ENCODE data around the gene PCDHA9. TPM values are rescaled to one million over a fixed set of nuclear protein-coding genes. Genes with fewer than 3 reads are reported as not detected.
"Not testable (repeated sequence)": the region's sequence is repeated elsewhere in the genome, so short reads cannot be mapped to it uniquely, and the experiment has no call there.

PCDHA9 gene
- polyA plus RNA-seq, 2 donors, result 0.02 TPM; not detected in 1

- WGBS, 2 donors, result 25 to 29% methylated on average over 23 to 28 of the region's 38 CpGs
- H3K4me3 ChIP-seq (ENCODE audit: low read depth in 1 of 2, low read length in 2 of 2); H3K36me3 ChIP-seq (ENCODE audit: control insufficient read depth in 2 of 2, insufficient read depth in 2 of 2, low read length in 1 of 2); H3K27me3 ChIP-seq (ENCODE audit: control insufficient read depth in 1 of 2, insufficient read depth in 2 of 2, low read length in 2 of 2); H3K27ac ChIP-seq (ENCODE audit: low read depth in 2 of 2, low read length in 1 of 2); H3K4me1 ChIP-seq (ENCODE audit: control insufficient read depth in 2 of 2, insufficient read depth in 2 of 2, low read length in 1 of 2): not testable (repeated sequence)
- H3K9me3 ChIP-seq (ENCODE audit: control insufficient read depth in 2 of 2, insufficient read depth in 1 of 2, low read depth in 1 of 2, low read length in 1 of 2), result peaks cover 21 to 25% of the 10 kb centered on the region in 2 donors
Measured at GRCh38 chr5:140834439-140835008, 13.7 kb upstream of the PCDHA9 start.

GRCh38 chr5:140835622-140836510, 12.3 kb upstream of the PCDHA9 start:
- no peaks in the 10 kb centered on the region for H3K27me3 ChIP-seq (ENCODE audit: control insufficient read depth in 1 of 2, insufficient read depth in 2 of 2, low read length in 2 of 2)
- WGBS, 2 donors, result 48 to 51% methylated on average over 97 to 103 of the region's 103 CpGs
- H3K9me3 ChIP-seq (ENCODE audit: control insufficient read depth in 2 of 2, insufficient read depth in 1 of 2, low read depth in 1 of 2, low read length in 1 of 2), result peaks cover 15 to 18% of the 10 kb centered on the region in 2 donors
- no peaks in the 10 kb centered on the region for H3K4me1 ChIP-seq (ENCODE audit: control insufficient read depth in 2 of 2, insufficient read depth in 2 of 2, low read length in 1 of 2)
- no peak overlapping the region for H3K4me3 ChIP-seq (ENCODE audit: low read depth in 1 of 2, low read length in 2 of 2)
- H3K27ac ChIP-seq (ENCODE audit: low read depth in 2 of 2, low read length in 1 of 2), result no peak overlapping the region
- no peaks in the 10 kb centered on the region for H3K36me3 ChIP-seq (ENCODE audit: control insufficient read depth in 2 of 2, insufficient read depth in 2 of 2, low read length in 1 of 2)

DNA sequence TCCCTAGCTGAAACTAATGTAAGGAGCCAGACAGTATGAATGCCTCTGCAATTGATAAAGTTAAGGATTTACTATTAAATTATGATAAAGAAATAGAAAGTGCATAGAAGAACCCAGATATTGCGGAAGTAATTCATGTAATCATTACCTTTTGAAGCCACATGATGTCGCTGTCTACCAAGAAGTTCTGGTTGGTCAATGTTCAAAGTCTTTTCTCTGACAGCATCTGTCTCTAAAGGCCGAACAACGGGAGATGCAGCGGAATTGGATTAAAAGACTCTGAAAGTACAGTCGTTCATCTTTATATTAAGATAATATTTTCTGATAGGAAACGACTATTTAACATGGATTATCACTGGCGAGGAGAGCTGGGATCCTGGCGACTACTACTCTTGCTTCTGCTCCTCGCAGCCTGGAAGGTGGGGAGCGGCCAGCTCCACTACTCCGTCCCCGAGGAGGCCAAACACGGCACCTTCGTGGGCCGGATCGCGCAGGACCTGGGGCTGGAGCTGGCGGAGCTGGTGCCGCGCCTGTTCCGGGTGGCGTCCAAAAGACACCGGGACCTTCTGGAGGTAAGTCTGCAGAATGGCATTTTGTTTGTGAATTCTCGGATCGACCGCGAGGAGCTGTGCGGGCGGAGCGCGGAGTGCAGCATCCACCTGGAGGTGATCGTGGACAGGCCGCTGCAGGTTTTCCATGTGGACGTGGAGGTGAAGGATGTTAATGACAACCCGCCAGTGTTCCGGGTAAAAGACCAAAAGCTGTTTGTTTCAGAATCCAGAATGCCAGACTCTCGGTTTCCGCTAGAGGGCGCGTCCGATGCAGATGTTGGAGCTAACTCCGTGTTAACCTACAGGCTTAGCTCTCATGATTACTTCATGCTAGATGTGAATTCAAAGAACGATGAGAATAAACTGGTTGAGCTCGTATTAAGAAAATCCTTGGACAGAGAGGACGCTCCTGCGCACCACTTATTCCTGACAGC, 6.9 kb upstream of the PCDHA9 start, which contains the start of gene PCDHA8:
Gene PCDHA8 (plus strand): TSS at position 210 of the 985 bp plus-strand sequence. CDS start 135 bp downstream, at position 345.
- Histone ChIP-seq H3K36me3 (ENCODE audit: control insufficient read depth in 2 of 2, insufficient read depth in 2 of 2, low read length in 1 of 2) (no peaks in the 10 kb centered on the region), H3K27me3 (ENCODE audit: control insufficient read depth in 1 of 2, insufficient read depth in 2 of 2, low read length in 2 of 2) (no peaks in the 10 kb centered on the region), H3K4me3 (ENCODE audit: low read depth in 1 of 2, low read length in 2 of 2) (no peak within 1 kb of the TSS), H3K4me1 (ENCODE audit: control insufficient read depth in 2 of 2, insufficient read depth in 2 of 2, low read length in 1 of 2) (no peaks in the 10 kb centered on the region), H3K27ac (ENCODE audit: low read depth in 2 of 2, low read length in 1 of 2) (no peak within 1 kb of the TSS), H3K9me3 (ENCODE audit: control insufficient read depth in 2 of 2, insufficient read depth in 1 of 2, low read depth in 1 of 2, low read length in 1 of 2) (peaks cover 2 to 24% of the 10 kb centered on the region in 2 donors)
- WGBS, 2 donors, result 25 to 32% methylated on average over 41 to 47 of the region's 47 CpGs

- Histone ChIP-seq H3K27me3 (ENCODE audit: control insufficient read depth in 1 of 2, insufficient read depth in 2 of 2, low read length in 2 of 2) (no peaks in the 10 kb centered on the region), H3K4me1 (ENCODE audit: control insufficient read depth in 2 of 2, insufficient read depth in 2 of 2, low read length in 1 of 2) (no peaks in the 10 kb centered on the region), H3K27ac (ENCODE audit: low read depth in 2 of 2, low read length in 1 of 2) (no peak overlapping the region), H3K36me3 (ENCODE audit: control insufficient read depth in 2 of 2, insufficient read depth in 2 of 2, low read length in 1 of 2) (no peaks in the 10 kb centered on the region), H3K9me3 (ENCODE audit: control insufficient read depth in 2 of 2, insufficient read depth in 1 of 2, low read depth in 1 of 2, low read length in 1 of 2) (peaks cover 0 to 21% of the 10 kb centered on the region in 2 donors), H3K4me3 (ENCODE audit: low read depth in 1 of 2, low read length in 2 of 2) (no peak overlapping the region)
- WGBS, 2 donors, result 55 to 67% methylated on average over 1 to 87 of the region's 87 CpGs
Measured at GRCh38 chr5:140842798-140843733, 5.1 kb upstream of the PCDHA9 start.

- WGBS, 2 donors, result 50 to 57% methylated on average over 8 to 101 of the region's 101 CpGs
- peaks cover 0 to 19% of the 10 kb centered on the region in 2 donors for H3K9me3 ChIP-seq (ENCODE audit: control insufficient read depth in 2 of 2, insufficient read depth in 1 of 2, low read depth in 1 of 2, low read length in 1 of 2)
- H3K4me1 ChIP-seq (ENCODE audit: control insufficient read depth in 2 of 2, insufficient read depth in 2 of 2, low read length in 1 of 2); H3K27me3 ChIP-seq (ENCODE audit: control insufficient read depth in 1 of 2, insufficient read depth in 2 of 2, low read length in 2 of 2); H3K36me3 ChIP-seq (ENCODE audit: control insufficient read depth in 2 of 2, insufficient read depth in 2 of 2, low read length in 1 of 2); H3K4me3 ChIP-seq (ENCODE audit: low read depth in 1 of 2, low read length in 2 of 2); H3K27ac ChIP-seq (ENCODE audit: low read depth in 2 of 2, low read length in 1 of 2): not testable (repeated sequence)
Measured at GRCh38 chr5:140849831-140850634, 1.9 kb downstream of the PCDHA9 start.

- Histone ChIP-seq H3K36me3 (ENCODE audit: control insufficient read depth in 2 of 2, insufficient read depth in 2 of 2, low read length in 1 of 2) (no peaks in the 10 kb centered on the region), H3K9me3 (ENCODE audit: control insufficient read depth in 2 of 2, insufficient read depth in 1 of 2, low read depth in 1 of 2, low read length in 1 of 2) (peaks cover 0 to 18% of the 10 kb centered on the region in 2 donors), H3K27ac (ENCODE audit: low read depth in 2 of 2, low read length in 1 of 2) (no peak within 1 kb of the TSS), H3K27me3 (ENCODE audit: control insufficient read depth in 1 of 2, insufficient read depth in 2 of 2, low read length in 2 of 2) (no peaks in the 10 kb centered on the region), H3K4me3 (ENCODE audit: low read depth in 1 of 2, low read length in 2 of 2) (no peak within 1 kb of the TSS), H3K4me1 (ENCODE audit: control insufficient read depth in 2 of 2, insufficient read depth in 2 of 2, low read length in 1 of 2) (no peaks in the 10 kb centered on the region)
- WGBS, 2 donors, result 28 to 35% methylated on average over 8 to 44 of the region's 44 CpGs
Measured at GRCh38 chr5:140855772-140856674, 7.8 kb downstream of the PCDHA9 start, which contains the start of gene PCDHA10. PCDHA10 (plus strand) TSS chr5:140855897; CDS start chr5:140856049, 152 bp downstream.

DNA sequence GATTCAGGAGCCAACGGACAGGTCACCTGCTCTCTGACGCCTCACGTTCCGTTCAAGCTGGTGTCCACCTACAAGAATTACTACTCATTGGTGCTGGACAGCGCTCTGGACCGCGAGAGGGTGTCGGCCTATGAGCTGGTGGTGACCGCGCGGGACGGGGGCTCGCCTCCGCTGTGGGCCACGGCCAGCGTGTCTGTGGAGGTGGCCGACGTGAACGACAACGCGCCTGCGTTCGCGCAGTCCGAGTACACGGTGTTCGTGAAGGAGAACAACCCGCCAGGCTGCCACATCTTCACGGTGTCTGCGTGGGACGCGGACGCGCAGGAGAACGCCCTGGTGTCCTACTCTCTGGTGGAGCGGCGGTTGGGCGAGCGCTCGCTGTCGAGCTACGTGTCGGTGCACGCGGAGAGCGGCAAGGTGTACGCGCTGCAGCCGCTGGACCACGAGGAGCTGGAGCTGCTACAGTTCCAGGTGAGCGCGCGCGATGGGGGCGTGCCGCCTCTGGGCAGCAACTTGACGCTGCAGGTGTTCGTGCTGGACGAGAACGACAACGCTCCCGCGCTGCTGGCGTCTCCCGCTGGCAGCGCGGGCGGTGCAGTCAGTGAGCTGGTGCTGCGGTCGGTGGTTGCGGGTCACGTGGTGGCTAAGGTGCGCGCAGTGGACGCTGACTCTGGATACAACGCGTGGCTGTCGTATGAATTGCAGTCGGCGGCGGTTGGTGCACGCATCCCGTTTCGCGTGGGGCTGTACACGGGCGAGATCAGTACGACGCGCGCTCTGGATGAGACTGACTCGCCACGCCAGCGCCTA, 9.2 kb downstream of the PCDHA9 start:
- Histone ChIP-seq H3K27ac (ENCODE audit: low read depth in 2 of 2, low read length in 1 of 2) (no peak overlapping the region), H3K9me3 (ENCODE audit: control insufficient read depth in 2 of 2, insufficient read depth in 1 of 2, low read depth in 1 of 2, low read length in 1 of 2) (peaks cover 2 to 27% of the 10 kb centered on the region in 2 donors), H3K36me3 (ENCODE audit: control insufficient read depth in 2 of 2, insufficient read depth in 2 of 2, low read length in 1 of 2) (no peaks in the 10 kb centered on the region), H3K4me3 (ENCODE audit: low read depth in 1 of 2, low read length in 2 of 2) (no peak overlapping the region), H3K27me3 (ENCODE audit: control insufficient read depth in 1 of 2, insufficient read depth in 2 of 2, low read length in 2 of 2) (no peaks in the 10 kb centered on the region), H3K4me1 (ENCODE audit: control insufficient read depth in 2 of 2, insufficient read depth in 2 of 2, low read length in 1 of 2) (no peaks in the 10 kb centered on the region)
- 61 to 68% methylated on average over 13 to 94 of the region's 94 CpGs for WGBS, 2 donors

All from esophagus (tissue), 2 donors.